IMR-90 (cell line): Measurements from ENCODE around the gene SEMA6C. TPM values are rescaled to one million over a fixed set of nuclear protein-coding genes. Genes with fewer than 3 reads are reported as not detected.

Experiments
- ATAC-seq: fragments of 200-7000 bp; cut with Tn5 transposase; 2 replicates; pipeline ENCODE4 v1.9.1; 2020; ENCODE audit warnings: low read depth, mild to moderate bottlenecking, moderate library complexity
- BruUV-seq: library from RNA; stranded (reverse); fragments of 400-500 nt; replicated peaks from 2 replicates; lab custom pipeline; 2021; lab: Mats Ljungman, UMichigan
- CTCF ChIA-PET: fragments of 300-600 bp; formaldehyde crosslinking; extraction: SDS; loops from one replicate; lab custom pipeline; 2021; ENCODE audit warnings: antibody characterized with exemption; lab: Yijun Ruan, JAX
- POLR2A ChIA-PET: fragments of 300-600 bp; sonication (Branson Sonifier 250); formaldehyde crosslinking; loops from one replicate; lab custom pipeline; 2022; ENCODE audit warnings: antibody characterized with exemption; ENCODE audit not compliant: unreplicated experiment; lab: Charles Lee
- DNase-seq: peaks from one replicate; pipeline ENCODE4 v3.0.0; 2013
- H2AFZ ChIP-seq: replicated peaks from 2 replicates; pipeline ENCODE3; 2013; ENCODE audit warnings: low read length, mild to moderate bottlenecking; ENCODE audit not compliant: poor library complexity
- H2AK5ac ChIP-seq: 2 replicates; pipeline ENCODE4 v1.6.1; 2013; ENCODE audit warnings: low read depth, low read length, inconsistent platforms
- H2AK9ac ChIP-seq: replicated peaks from 2 replicates; pipeline ENCODE3; 2013; ENCODE audit warnings: mild to moderate bottlenecking, low read depth, low read length, moderate library complexity; ENCODE audit not compliant: poor library complexity
- H2BK120ac ChIP-seq: 2 replicates; pipeline ENCODE4 v1.6.1; 2013; ENCODE audit warnings: low read depth, low read length, inconsistent platforms
- H2BK15ac ChIP-seq: 3 replicates; pipeline ENCODE4 v1.6.1; 2013; ENCODE audit warnings: low read depth, low read length, inconsistent platforms
- H2BK20ac ChIP-seq: 2 replicates; pipeline ENCODE4 v1.6.1; 2013; ENCODE audit warnings: low read depth, mild to moderate bottlenecking, inconsistent platforms, low read length, moderate library complexity
- H2BK5ac ChIP-seq: 2 replicates; pipeline ENCODE4 v1.6.1; 2013; ENCODE audit warnings: mild to moderate bottlenecking, low read depth, low read length, inconsistent platforms; ENCODE audit not compliant: poor library complexity, severe bottlenecking
- H3K14ac ChIP-seq: replicated peaks from 2 replicates; pipeline ENCODE4 v1.6.1; 2013; ENCODE audit warnings: low read depth, low read length, inconsistent platforms
- H3K18ac ChIP-seq: 2 replicates; pipeline ENCODE4 v1.6.1; 2013; ENCODE audit warnings: low read depth, low read length, control low read depth
- H3K23ac ChIP-seq: 2 replicates; pipeline ENCODE4 v1.6.1; 2013; ENCODE audit warnings: low read depth, low read length, inconsistent platforms
- H3K27ac ChIP-seq: 2 replicates; pipeline ENCODE4 v1.5.1; 2013; ENCODE audit warnings: mild to moderate bottlenecking, control low read depth, low read length; ENCODE audit not compliant: insufficient read depth
- H3K27me3 ChIP-seq: 2 replicates; pipeline ENCODE4 v1.6.1; 2013; ENCODE audit warnings: low read length; ENCODE audit not compliant: control insufficient read depth, insufficient read depth
- H3K36me3 ChIP-seq: 2 replicates; pipeline ENCODE4 v1.6.1; 2013; ENCODE audit warnings: low read length, mixed read lengths; ENCODE audit not compliant: control insufficient read depth, insufficient read depth
- H3K4ac ChIP-seq: 2 replicates; pipeline ENCODE4 v1.6.1; 2013; ENCODE audit warnings: low read depth, low read length, inconsistent platforms
- H3K4me1 ChIP-seq: 2 replicates; pipeline ENCODE4 v1.6.1; 2013; ENCODE audit warnings: low read length, mixed read lengths; ENCODE audit not compliant: control insufficient read depth, insufficient read depth
- H3K4me2 ChIP-seq: 2 replicates; pipeline ENCODE4 v1.6.1; 2013; ENCODE audit warnings: low read depth, mild to moderate bottlenecking, control low read depth, low read length, moderate library complexity
- H3K4me3 ChIP-seq: 2 replicates; pipeline ENCODE4 v1.5.1; 2013; ENCODE audit warnings: low read depth, mild to moderate bottlenecking, control low read depth, low read length, moderate library complexity; ENCODE audit not compliant: insufficient read depth
- H3K56ac ChIP-seq: 2 replicates; pipeline ENCODE4 v1.6.1; 2013; ENCODE audit warnings: low read length, inconsistent platforms; ENCODE audit not compliant: insufficient read depth; ENCODE audit errors: extremely low read depth
- H3K79me1 ChIP-seq, 2 experiments: 2 replicates each; pipeline ENCODE4 v1.6.1; 2013; ENCODE audit warnings: low read length in 2 of 2, inconsistent platforms in 1 of 2, low read depth in 1 of 2
- H3K9ac ChIP-seq: 2 replicates; pipeline ENCODE4 v1.6.1; 2013; ENCODE audit warnings: low read depth, low read length, control low read depth
- H3K9me1 ChIP-seq: 2 replicates; pipeline ENCODE4 v1.6.1; 2013; ENCODE audit warnings: low read length, inconsistent platforms; ENCODE audit not compliant: insufficient read depth
- H3K9me3 ChIP-seq: 2 replicates; pipeline ENCODE4 v1.6.1; 2013; ENCODE audit warnings: low read length; ENCODE audit not compliant: control insufficient read depth, insufficient read depth
- H4K20me1 ChIP-seq: 2 replicates; pipeline ENCODE4 v1.6.1; 2013; ENCODE audit warnings: low read length, inconsistent platforms; ENCODE audit not compliant: insufficient read depth
- H4K5ac ChIP-seq: 2 replicates; pipeline ENCODE4 v1.6.1; 2013; ENCODE audit warnings: mild to moderate bottlenecking, low read depth, low read length, control low read depth
- H4K8ac ChIP-seq, 2 experiments: 2 replicates each; pipeline ENCODE4 v1.6.1; 2013; ENCODE audit warnings: low read depth in 2 of 2, low read length in 2 of 2, control low read depth in 1 of 2, inconsistent platforms in 1 of 2
- H4K91ac ChIP-seq: 2 replicates; pipeline ENCODE4 v1.6.1; 2013; ENCODE audit warnings: low read depth, low read length, inconsistent platforms; ENCODE audit not compliant: insufficient read depth
- BHLHE40 ChIP-seq: fragments of 150-350 bp; IDR thresholded peaks from 2 replicates; pipeline ENCODE4 v1.6.1; 2016; ENCODE audit warnings: mild to moderate bottlenecking, low read depth, low read length
- CEBPB ChIP-seq: IDR thresholded peaks from 2 replicates; pipeline ENCODE4 v1.6.1; 2012; ENCODE audit warnings: low read depth, low read length, improper control_type of control experiment
- CHD1 ChIP-seq: IDR thresholded peaks from 2 replicates; pipeline ENCODE4 v1.6.1; 2012; ENCODE audit warnings: low read depth, low read length, improper control_type of control experiment
- CTCF ChIP-seq: conservative IDR thresholded peaks from 2 replicates; pipeline ENCODE4 v1.5.1; 2012; ENCODE audit warnings: mild to moderate bottlenecking, low read depth, low read length, improper control_type of control experiment
- ELK1 ChIP-seq: fragments of 150-350 bp; IDR thresholded peaks from 2 replicates; pipeline ENCODE4 v1.6.1; 2016; ENCODE audit warnings: low read depth, mild to moderate bottlenecking, low read length, moderate library complexity, borderline replicate concordance
- FOS ChIP-seq: fragments of 150-350 bp; IDR thresholded peaks from 2 replicates; pipeline ENCODE4 v1.6.1; 2016; ENCODE audit warnings: low read depth, low read length
- MAFK ChIP-seq: IDR thresholded peaks from 2 replicates; pipeline ENCODE4 v1.6.1; 2012; ENCODE audit warnings: low read depth, low read length, improper control_type of control experiment
- MAZ ChIP-seq: IDR thresholded peaks from 2 replicates; pipeline ENCODE4 v1.6.1; 2012; ENCODE audit warnings: low read depth, mild to moderate bottlenecking, low read length, improper control_type of control experiment, moderate library complexity, borderline replicate concordance
- MXI1 ChIP-seq: IDR thresholded peaks from 2 replicates; pipeline ENCODE4 v1.6.1; 2012; ENCODE audit warnings: low read depth, mild to moderate bottlenecking, low read length, moderate library complexity, borderline replicate concordance
- NFE2L2 ChIP-seq: fragments of 150-350 bp; IDR thresholded peaks from 2 replicates; pipeline ENCODE4 v1.6.1; 2016; ENCODE audit warnings: low read depth, mild to moderate bottlenecking, low read length
- POLR2A ChIP-seq: IDR thresholded peaks from 2 replicates; pipeline ENCODE4 v1.6.1; 2012; ENCODE audit warnings: mild to moderate bottlenecking, low read depth, low read length
- RAD21 ChIP-seq: IDR thresholded peaks from 2 replicates; pipeline ENCODE4 v1.6.1; 2012; ENCODE audit warnings: low read length, improper control_type of control experiment
- RCOR1 ChIP-seq: IDR thresholded peaks from 2 replicates; pipeline ENCODE4 v1.6.1; 2012; ENCODE audit warnings: mild to moderate bottlenecking, low read length, improper control_type of control experiment; ENCODE audit not compliant: insufficient replicate concordance
- RFX5 ChIP-seq: IDR thresholded peaks from 2 replicates; pipeline ENCODE4 v1.8.0; 2012; ENCODE audit warnings: low read depth, mild to moderate bottlenecking, low read length, moderate library complexity
- SMC3 ChIP-seq: fragments of 150-350 bp; IDR thresholded peaks from 2 replicates; pipeline ENCODE4 v1.6.1; 2016; ENCODE audit warnings: low read depth, mild to moderate bottlenecking, antibody characterized with exemption, low read length, moderate library complexity
- USF2 ChIP-seq: fragments of 150-350 bp; IDR thresholded peaks from 2 replicates; pipeline ENCODE4 v1.6.1; 2017; ENCODE audit warnings: mild to moderate bottlenecking, antibody characterized with exemption, low read length, low read depth
- WGBS, 2 experiments: methylation state at CpG; one replicate each; pipeline versions ENCODE4 v1.1.5 to v1.1.7; 2013; ENCODE audit warnings: missing lambda C conversion rate in 2 of 2; ENCODE audit not compliant: insufficient read length in 1 of 2; ENCODE audit errors: extremely low coverage in 2 of 2; 5-methylcytosine and 5-hydroxymethylcytosine counted together
- dilution Hi-C: fragments of 300-500 bp; cut with HindIII; formaldehyde crosslinking; loops from one replicate; pipeline ENCODE4 v1.14.3; 2018; ENCODE audit warnings: low sequenced_read_pairs; ENCODE audit not compliant: unreplicated experiment
- in situ Hi-C: fragments of 300-500 bp; cut with MboI; formaldehyde crosslinking; loops from 3 replicates; pipeline ENCODE4 v1.14.3; 2019; ENCODE audit warnings: low sequenced_read_pairs, inconsistent platforms, mixed read lengths
- intact Hi-C: fragments of 100-400 bp; cut with micrococcal nuclease; formaldehyde crosslinking; loops from 2 replicates; pipeline ENCODE4 v1.10.0; 2022
- polyA plus RNA-seq, 3 experiments: library from polyadenylated mRNA; depleted of rRNA; stranded (reverse); fragments of >200 nt; gene quantifications; 2 replicates each; pipeline ENCODE4 v1.2.3, GENCODE V29; 2012; ENCODE audit warnings: low replicate concordance in 1 of 3
- total RNA-seq: library from RNA; depleted of rRNA; stranded (reverse); fragments of >200 nt; gene quantifications from 2 replicates; pipeline ENCODE4 v1.2.3, GENCODE V29; 2012

SEMA6C gene
- total and polyA plus RNA-seq, 2 of the 4 experiments (the other 2 are of a cell fraction): 0.36 to 2.0 TPM

- H2AFZ ChIP-seq: no peak overlapping the region
- no peak overlapping the region for H3K4me2 ChIP-seq
- H3K56ac ChIP-seq: no peak overlapping the region
- no peak overlapping the region for H4K5ac ChIP-seq
- H2BK120ac ChIP-seq: no peak overlapping the region
- in situ Hi-C loops: no loop called here
- H3K14ac ChIP-seq: no peak overlapping the region
- no peak overlapping the region for H2BK15ac ChIP-seq
- dilution Hi-C loops: no loop called here
- peaks cover 9% of the 10 kb centered on the region for H3K27me3 ChIP-seq
- H3K36me3 ChIP-seq: peaks cover 9% of the 10 kb centered on the region; the same call in 1 of the 2 replicates
- DNase-seq (no peak), ATAC-seq (no peak)
- H3K9ac ChIP-seq: no peak overlapping the region
- H2AK5ac ChIP-seq: no peak overlapping the region
- no peaks in the 10 kb centered on the region for H3K9me1 ChIP-seq
- TF ChIP-seq ELK1 (no peak), CHD1 (no peak), BHLHE40 (no peak), CEBPB (no peak), MXI1 (no peak), FOS (no peak), RFX5 (no peak), SMC3 (no peak), MAZ (no peak), POLR2A (no peak), CTCF (no peak), MAFK (no peak), NFE2L2 (no peak), USF2 (no peak), RAD21 (no peak), RCOR1 (no peak)
- H2BK20ac ChIP-seq: no peak overlapping the region
- no peak overlapping the region for H4K91ac ChIP-seq
- H3K18ac ChIP-seq: no peak overlapping the region
- no peak overlapping the region for H3K4ac ChIP-seq
- H4K20me1 ChIP-seq: no peaks in the 10 kb centered on the region
- no peak overlapping the region for H2BK5ac ChIP-seq
- no peaks in the 10 kb centered on the region for H3K79me1 ChIP-seq
- no CpG with 5 or more reads among the region's 3 CpGs for WGBS, 2 experiments
- H3K4me1 ChIP-seq: no peaks in the 10 kb centered on the region
- H3K9me3 ChIP-seq: no peaks in the 10 kb centered on the region
- no peak overlapping the region for H3K23ac ChIP-seq
- H4K8ac ChIP-seq: no peak overlapping the region
- peak overlapping the region; percentile 38 for H2AK9ac ChIP-seq
- H3K4me3 ChIP-seq: no peak overlapping the region
- no TSS peak for BruUV-seq
- intact Hi-C loops: no loop called here
- ChIA-PET CTCF (no interaction called here), POLR2A (no interaction called here)
- no peak overlapping the region for H3K27ac ChIP-seq
These were observed 12.0 kb downstream of the SEMA6C start for GRCh38 chr1:151134396-151134795.
